SK-N-SH treated with all-trans-retinoic acid at 6 μM for 48 hours (cell line): Measurements from ENCODE around the gene ST6GALNAC6.
"Not testable (repeated sequence)": the region's sequence is repeated elsewhere in the genome, so short reads cannot be mapped to it uniquely, and the experiment has no call there.

Experiments
- ATAC-seq: fragments of 200-7000 bp; cut with Tn5 transposase; 3 replicates; pipeline ENCODE4 v1.9.1; 2020; ENCODE audit warnings: mild to moderate bottlenecking, moderate library complexity
- ARNTL ChIP-seq: fragments of 450-650 bp; formaldehyde crosslinking; IDR thresholded peaks from 2 replicates; pipeline ENCODE4 v1.5.0; 2020; ENCODE audit warnings: low read depth, mild to moderate bottlenecking, moderate library complexity, borderline replicate concordance
- BACH2 ChIP-seq: fragments of 250-450 bp; sonication (Bioruptor Pico); IDR thresholded peaks from 2 replicates; pipeline ENCODE4 v1.9.0; 2021; ENCODE audit warnings: mild to moderate bottlenecking, borderline replicate concordance
- CSDC2 ChIP-seq: fragments of 250-450 bp; sonication (Bioruptor Pico); IDR thresholded peaks from 2 replicates; pipeline ENCODE4 v1.5.0; 2020; ENCODE audit warnings: mild to moderate bottlenecking, moderate library complexity
- CSRNP3 ChIP-seq: fragments of 250-450 bp; sonication (Bioruptor Pico); IDR thresholded peaks from 2 replicates; pipeline ENCODE4 v1.5.1; 2021; ENCODE audit warnings: mild to moderate bottlenecking, moderate library complexity
- ESRRG ChIP-seq: fragments of 250-450 bp; sonication (Bioruptor Pico); IDR thresholded peaks from 2 replicates; pipeline ENCODE4 v1.6.1; 2021; ENCODE audit warnings: mild to moderate bottlenecking
- ISL1 ChIP-seq: fragments of 250-450 bp; sonication (Bioruptor Pico); IDR thresholded peaks from 2 replicates; pipeline ENCODE4 v2.1.2; 2022; ENCODE audit warnings: mild to moderate bottlenecking, moderate library complexity
- OSR1 ChIP-seq: fragments of 250-450 bp; sonication (Bioruptor Pico); IDR thresholded peaks from 2 replicates; pipeline ENCODE4 v1.8.0; 2022; ENCODE audit warnings: moderate library complexity, mild to moderate bottlenecking, inconsistent platforms
- PPARA ChIP-seq: fragments of 250-450 bp; sonication (Bioruptor Pico); IDR thresholded peaks from 2 replicates; pipeline ENCODE4 v1.5.0; 2020; ENCODE audit warnings: mild to moderate bottlenecking, borderline replicate concordance
- RARB ChIP-seq: fragments of 250-450 bp; sonication (Bioruptor Pico); IDR thresholded peaks from 2 replicates; pipeline ENCODE4 v1.8.0; 2021; ENCODE audit warnings: mild to moderate bottlenecking, moderate library complexity
- SNAI2 ChIP-seq: fragments of 250-450 bp; sonication (Bioruptor Pico); IDR thresholded peaks from 2 replicates; pipeline ENCODE4 v1.5.0; 2020; ENCODE audit warnings: mild to moderate bottlenecking, moderate library complexity
- TCF4 ChIP-seq: fragments of 250-450 bp; sonication (Bioruptor Pico); IDR thresholded peaks from 2 replicates; pipeline ENCODE4 v1.8.0; 2021; ENCODE audit warnings: mild to moderate bottlenecking, moderate library complexity, borderline replicate concordance
- ZC3H10 ChIP-seq: fragments of 250-450 bp; sonication (Bioruptor Pico); IDR thresholded peaks from 2 replicates; pipeline ENCODE4 v1.5.1; 2021; ENCODE audit warnings: mild to moderate bottlenecking, moderate library complexity
- ZFP3 ChIP-seq: fragments of 250-450 bp; sonication (Bioruptor Pico); IDR thresholded peaks from 2 replicates; pipeline ENCODE4 v1.5.0; 2020; ENCODE audit warnings: mild to moderate bottlenecking, moderate library complexity
- ZFP30 ChIP-seq: fragments of 450-650 bp; formaldehyde crosslinking; IDR thresholded peaks from 2 replicates; pipeline ENCODE4 v1.5.0; 2022; ENCODE audit warnings: mild to moderate bottlenecking, moderate library complexity
- ZNF565 ChIP-seq: fragments of 450-650 bp; formaldehyde crosslinking; conservative IDR thresholded peaks from 2 replicates; pipeline ENCODE4 v1.5.0; 2020; ENCODE audit warnings: low read depth, mild to moderate bottlenecking, moderate library complexity
- ZNF70 ChIP-seq: fragments of 450-650 bp; formaldehyde crosslinking; IDR thresholded peaks from 2 replicates; pipeline ENCODE4 v1.5.0; 2020; ENCODE audit warnings: mild to moderate bottlenecking, moderate library complexity
- ZNF8 ChIP-seq: fragments of 450-650 bp; formaldehyde crosslinking; IDR thresholded peaks from 2 replicates; pipeline ENCODE4 v1.5.0; 2020; ENCODE audit warnings: mild to moderate bottlenecking, moderate library complexity
- TF ChIP-seq, protein P1 (sequence below): fragments of 250-450 bp; sonication (Bioruptor Pico); IDR thresholded peaks from 2 replicates; pipeline ENCODE4 v1.8.0; 2021; ENCODE audit warnings: low read depth, mild to moderate bottlenecking, moderate library complexity, borderline replicate concordance
- TF ChIP-seq, protein P2 (sequence below): fragments of 250-450 bp; sonication (Bioruptor Pico); IDR thresholded peaks from 2 replicates; pipeline ENCODE4 v1.8.0; 2020; ENCODE audit warnings: mild to moderate bottlenecking, moderate library complexity, borderline replicate concordance
- TF ChIP-seq, protein P3 (sequence below): fragments of 250-450 bp; sonication (Bioruptor Pico); IDR thresholded peaks from 2 replicates; pipeline ENCODE4 v1.5.1; 2020; ENCODE audit warnings: low read depth, mild to moderate bottlenecking, moderate library complexity
- TF ChIP-seq, protein P4 (sequence below): fragments of 250-450 bp; sonication (Bioruptor Pico); IDR thresholded peaks from 2 replicates; pipeline ENCODE4 v1.5.0; 2020; ENCODE audit warnings: mild to moderate bottlenecking, moderate library complexity

Gene ST6GALNAC6

GRCh38 chr9:127846443-127847177, 52.8 kb downstream of the ST6GALNAC6 start:
- TF ChIP-seq ZFP30 (CRISPR knock-in tag) (no peak), RARB (no peak), ISL1 (CRISPR knock-in tag) (peak; percentile 15; the same call in 1 of the 2 replicates), ZNF565 (no peak), BACH2 (CRISPR knock-in tag) (no peak), TCF4 (no peak), ESRRG (no peak), ZNF8 (CRISPR knock-in tag) (0 out of 2 replicates have a peak, but pooled peaks have one; percentile 16), PPARA (CRISPR knock-in tag) (no peak)
- TF ChIP-seq, protein P1, sequence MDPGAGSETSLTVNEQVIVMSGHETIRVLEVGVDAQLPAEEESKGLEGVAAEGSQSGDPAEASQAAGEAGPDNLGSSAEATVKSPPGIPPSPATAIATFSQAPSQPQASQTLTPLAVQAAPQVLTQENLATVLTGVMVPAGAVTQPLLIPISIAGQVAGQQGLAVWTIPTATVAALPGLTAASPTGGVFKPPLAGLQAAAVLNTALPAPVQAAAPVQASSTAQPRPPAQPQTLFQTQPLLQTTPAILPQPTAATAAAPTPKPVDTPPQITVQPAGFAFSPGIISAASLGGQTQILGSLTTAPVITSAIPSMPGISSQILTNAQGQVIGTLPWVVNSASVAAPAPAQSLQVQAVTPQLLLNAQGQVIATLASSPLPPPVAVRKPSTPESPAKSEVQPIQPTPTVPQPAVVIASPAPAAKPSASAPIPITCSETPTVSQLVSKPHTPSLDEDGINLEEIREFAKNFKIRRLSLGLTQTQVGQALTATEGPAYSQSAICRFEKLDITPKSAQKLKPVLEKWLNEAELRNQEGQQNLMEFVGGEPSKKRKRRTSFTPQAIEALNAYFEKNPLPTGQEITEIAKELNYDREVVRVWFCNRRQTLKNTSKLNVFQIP (CRISPR knock-in tag) = no peak
- TF ChIP-seq, protein P2, sequence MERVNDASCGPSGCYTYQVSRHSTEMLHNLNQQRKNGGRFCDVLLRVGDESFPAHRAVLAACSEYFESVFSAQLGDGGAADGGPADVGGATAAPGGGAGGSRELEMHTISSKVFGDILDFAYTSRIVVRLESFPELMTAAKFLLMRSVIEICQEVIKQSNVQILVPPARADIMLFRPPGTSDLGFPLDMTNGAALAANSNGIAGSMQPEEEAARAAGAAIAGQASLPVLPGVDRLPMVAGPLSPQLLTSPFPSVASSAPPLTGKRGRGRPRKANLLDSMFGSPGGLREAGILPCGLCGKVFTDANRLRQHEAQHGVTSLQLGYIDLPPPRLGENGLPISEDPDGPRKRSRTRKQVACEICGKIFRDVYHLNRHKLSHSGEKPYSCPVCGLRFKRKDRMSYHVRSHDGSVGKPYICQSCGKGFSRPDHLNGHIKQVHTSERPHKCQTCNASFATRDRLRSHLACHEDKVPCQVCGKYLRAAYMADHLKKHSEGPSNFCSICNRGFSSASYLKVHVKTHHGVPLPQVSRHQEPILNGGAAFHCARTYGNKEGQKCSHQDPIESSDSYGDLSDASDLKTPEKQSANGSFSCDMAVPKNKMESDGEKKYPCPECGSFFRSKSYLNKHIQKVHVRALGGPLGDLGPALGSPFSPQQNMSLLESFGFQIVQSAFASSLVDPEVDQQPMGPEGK (CRISPR knock-in tag) = 0 out of 2 replicates have a peak, but pooled peaks have one; percentile 55

DNA sequence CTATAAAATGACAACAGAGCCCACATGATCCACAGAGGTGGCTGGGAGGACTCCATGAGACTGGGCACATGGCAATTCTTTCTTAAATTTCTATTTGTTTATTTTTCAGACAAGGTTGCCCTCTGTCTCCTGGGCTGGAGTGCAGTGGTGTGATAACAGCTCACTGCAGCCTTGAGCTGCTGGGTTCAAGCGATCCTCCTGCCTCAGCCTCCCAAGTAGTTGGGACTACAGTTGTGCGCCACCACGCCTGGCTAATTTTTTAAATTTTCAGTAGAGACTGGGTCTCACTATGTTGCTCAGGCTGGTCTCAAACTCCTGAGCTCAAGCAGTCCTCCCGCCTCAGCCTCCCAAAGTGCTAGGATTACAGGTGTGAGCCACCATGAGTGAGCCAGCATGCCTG, 53.8 kb downstream of the ST6GALNAC6 start:
- not testable (repeated sequence) for ATAC-seq

More at GRCh38 chr9:127846443-127847177, 52.8 kb downstream of the ST6GALNAC6 start:
- peak; percentile 32; the same call in 1 of the 3 replicates for ATAC-seq

DNA sequence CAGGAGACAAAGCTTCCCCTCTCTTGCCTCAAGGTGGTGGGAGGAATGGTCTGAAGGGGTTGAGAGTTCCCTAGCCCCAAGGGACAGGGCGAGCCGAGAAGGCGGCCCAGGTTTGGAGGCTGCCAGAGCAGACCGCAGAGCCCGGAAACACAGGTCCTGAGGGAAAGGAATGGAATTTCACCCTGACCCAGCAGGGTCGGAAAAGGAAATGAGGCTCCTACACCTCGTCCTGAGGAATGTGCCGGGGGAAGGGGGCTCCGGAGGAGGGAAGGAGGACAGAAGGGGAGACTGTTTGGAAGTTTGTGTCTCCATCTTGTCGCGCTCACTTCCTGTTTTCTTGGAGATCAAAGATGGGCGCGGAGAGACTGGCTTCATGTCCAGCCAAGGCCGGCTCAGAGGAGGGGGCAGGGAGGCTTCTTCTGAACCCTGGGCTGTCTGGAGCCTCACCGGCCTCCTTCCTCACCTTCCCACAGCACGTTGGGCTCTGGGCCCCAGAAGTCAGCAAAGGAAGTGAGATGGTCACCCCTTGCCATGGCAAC, 54.5 kb downstream of the ST6GALNAC6 start:
- TF ChIP-seq, protein P3, sequence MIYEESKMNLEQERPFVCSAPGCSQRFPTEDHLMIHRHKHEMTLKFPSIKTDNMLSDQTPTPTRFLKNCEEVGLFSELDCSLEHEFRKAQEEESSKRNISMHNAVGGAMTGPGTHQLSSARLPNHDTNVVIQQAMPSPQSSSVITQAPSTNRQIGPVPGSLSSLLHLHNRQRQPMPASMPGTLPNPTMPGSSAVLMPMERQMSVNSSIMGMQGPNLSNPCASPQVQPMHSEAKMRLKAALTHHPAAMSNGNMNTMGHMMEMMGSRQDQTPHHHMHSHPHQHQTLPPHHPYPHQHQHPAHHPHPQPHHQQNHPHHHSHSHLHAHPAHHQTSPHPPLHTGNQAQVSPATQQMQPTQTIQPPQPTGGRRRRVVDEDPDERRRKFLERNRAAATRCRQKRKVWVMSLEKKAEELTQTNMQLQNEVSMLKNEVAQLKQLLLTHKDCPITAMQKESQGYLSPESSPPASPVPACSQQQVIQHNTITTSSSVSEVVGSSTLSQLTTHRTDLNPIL (CRISPR knock-in tag) = no peak
- TF ChIP-seq BACH2 (CRISPR knock-in tag) (no peak), RARB (no peak), ESRRG (no peak), ZFP3 (CRISPR knock-in tag) (no peak), TCF4 (no peak), PPARA (CRISPR knock-in tag) (no peak), SNAI2 (CRISPR knock-in tag) (no peak), ARNTL (CRISPR knock-in tag) (no peak), OSR1 (CRISPR knock-in tag) (no peak), ZC3H10 (CRISPR knock-in tag) (no peak), ZNF70 (CRISPR knock-in tag) (no peak), CSRNP3 (CRISPR knock-in tag) (no peak), ZNF8 (CRISPR knock-in tag) (no peak), CSDC2 (CRISPR knock-in tag) (no peak)
- TF ChIP-seq, protein P2 (CRISPR knock-in tag) = no peak
- TF ChIP-seq, protein P4, sequence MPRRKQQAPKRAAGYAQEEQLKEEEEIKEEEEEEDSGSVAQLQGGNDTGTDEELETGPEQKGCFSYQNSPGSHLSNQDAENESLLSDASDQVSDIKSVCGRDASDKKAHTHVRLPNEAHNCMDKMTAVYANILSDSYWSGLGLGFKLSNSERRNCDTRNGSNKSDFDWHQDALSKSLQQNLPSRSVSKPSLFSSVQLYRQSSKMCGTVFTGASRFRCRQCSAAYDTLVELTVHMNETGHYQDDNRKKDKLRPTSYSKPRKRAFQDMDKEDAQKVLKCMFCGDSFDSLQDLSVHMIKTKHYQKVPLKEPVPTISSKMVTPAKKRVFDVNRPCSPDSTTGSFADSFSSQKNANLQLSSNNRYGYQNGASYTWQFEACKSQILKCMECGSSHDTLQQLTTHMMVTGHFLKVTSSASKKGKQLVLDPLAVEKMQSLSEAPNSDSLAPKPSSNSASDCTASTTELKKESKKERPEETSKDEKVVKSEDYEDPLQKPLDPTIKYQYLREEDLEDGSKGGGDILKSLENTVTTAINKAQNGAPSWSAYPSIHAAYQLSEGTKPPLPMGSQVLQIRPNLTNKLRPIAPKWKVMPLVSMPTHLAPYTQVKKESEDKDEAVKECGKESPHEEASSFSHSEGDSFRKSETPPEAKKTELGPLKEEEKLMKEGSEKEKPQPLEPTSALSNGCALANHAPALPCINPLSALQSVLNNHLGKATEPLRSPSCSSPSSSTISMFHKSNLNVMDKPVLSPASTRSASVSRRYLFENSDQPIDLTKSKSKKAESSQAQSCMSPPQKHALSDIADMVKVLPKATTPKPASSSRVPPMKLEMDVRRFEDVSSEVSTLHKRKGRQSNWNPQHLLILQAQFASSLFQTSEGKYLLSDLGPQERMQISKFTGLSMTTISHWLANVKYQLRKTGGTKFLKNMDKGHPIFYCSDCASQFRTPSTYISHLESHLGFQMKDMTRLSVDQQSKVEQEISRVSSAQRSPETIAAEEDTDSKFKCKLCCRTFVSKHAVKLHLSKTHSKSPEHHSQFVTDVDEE = no peak
- ATAC-seq = no peak
